IMR-90 (cell line): Measurements from ENCODE around the gene CDKN2C. TPM values are rescaled to one million over a fixed set of nuclear protein-coding genes. Genes with fewer than 3 reads are reported as not detected.

Source experiments
- ATAC-seq: fragments of 200-7000 bp; cut with Tn5 transposase; 2 replicates; pipeline ENCODE4 v1.9.1; 2020; ENCODE audit warnings: low read depth, mild to moderate bottlenecking, moderate library complexity
- BruUV-seq: library from RNA; stranded (reverse); fragments of 400-500 nt; replicated peaks from 2 replicates; lab custom pipeline; 2021; lab: Mats Ljungman, UMichigan
- CTCF ChIA-PET: fragments of 300-600 bp; formaldehyde crosslinking; extraction: SDS; loops from one replicate; lab custom pipeline; 2021; ENCODE audit warnings: antibody characterized with exemption; lab: Yijun Ruan, JAX
- POLR2A ChIA-PET: fragments of 300-600 bp; sonication (Branson Sonifier 250); formaldehyde crosslinking; loops from one replicate; lab custom pipeline; 2022; ENCODE audit warnings: antibody characterized with exemption; ENCODE audit not compliant: unreplicated experiment; lab: Charles Lee
- DNase-seq: peaks from one replicate; pipeline ENCODE4 v3.0.0; 2013
- H2AFZ ChIP-seq: replicated peaks from 2 replicates; pipeline ENCODE3; 2013; ENCODE audit warnings: low read length, mild to moderate bottlenecking; ENCODE audit not compliant: poor library complexity
- H2AK5ac ChIP-seq: 2 replicates; pipeline ENCODE4 v1.6.1; 2013; ENCODE audit warnings: low read depth, low read length, inconsistent platforms
- H2AK9ac ChIP-seq: replicated peaks from 2 replicates; pipeline ENCODE3; 2013; ENCODE audit warnings: mild to moderate bottlenecking, low read depth, low read length, moderate library complexity; ENCODE audit not compliant: poor library complexity
- H2BK120ac ChIP-seq: 2 replicates; pipeline ENCODE4 v1.6.1; 2013; ENCODE audit warnings: low read depth, low read length, inconsistent platforms
- H2BK15ac ChIP-seq: 3 replicates; pipeline ENCODE4 v1.6.1; 2013; ENCODE audit warnings: low read depth, low read length, inconsistent platforms
- H2BK20ac ChIP-seq: 2 replicates; pipeline ENCODE4 v1.6.1; 2013; ENCODE audit warnings: low read depth, mild to moderate bottlenecking, inconsistent platforms, low read length, moderate library complexity
- H2BK5ac ChIP-seq: 2 replicates; pipeline ENCODE4 v1.6.1; 2013; ENCODE audit warnings: mild to moderate bottlenecking, low read depth, low read length, inconsistent platforms; ENCODE audit not compliant: poor library complexity, severe bottlenecking
- H3K14ac ChIP-seq: replicated peaks from 2 replicates; pipeline ENCODE4 v1.6.1; 2013; ENCODE audit warnings: low read depth, low read length, inconsistent platforms
- H3K18ac ChIP-seq: 2 replicates; pipeline ENCODE4 v1.6.1; 2013; ENCODE audit warnings: low read depth, low read length, control low read depth
- H3K23ac ChIP-seq: 2 replicates; pipeline ENCODE4 v1.6.1; 2013; ENCODE audit warnings: low read depth, low read length, inconsistent platforms
- H3K27ac ChIP-seq: 2 replicates; pipeline ENCODE4 v1.5.1; 2013; ENCODE audit warnings: mild to moderate bottlenecking, control low read depth, low read length; ENCODE audit not compliant: insufficient read depth
- H3K27me3 ChIP-seq: 2 replicates; pipeline ENCODE4 v1.6.1; 2013; ENCODE audit warnings: low read length; ENCODE audit not compliant: control insufficient read depth, insufficient read depth
- H3K36me3 ChIP-seq: 2 replicates; pipeline ENCODE4 v1.6.1; 2013; ENCODE audit warnings: low read length, mixed read lengths; ENCODE audit not compliant: control insufficient read depth, insufficient read depth
- H3K4ac ChIP-seq: 2 replicates; pipeline ENCODE4 v1.6.1; 2013; ENCODE audit warnings: low read depth, low read length, inconsistent platforms
- H3K4me1 ChIP-seq: 2 replicates; pipeline ENCODE4 v1.6.1; 2013; ENCODE audit warnings: low read length, mixed read lengths; ENCODE audit not compliant: control insufficient read depth, insufficient read depth
- H3K4me2 ChIP-seq: 2 replicates; pipeline ENCODE4 v1.6.1; 2013; ENCODE audit warnings: low read depth, mild to moderate bottlenecking, control low read depth, low read length, moderate library complexity
- H3K4me3 ChIP-seq: 2 replicates; pipeline ENCODE4 v1.5.1; 2013; ENCODE audit warnings: low read depth, mild to moderate bottlenecking, control low read depth, low read length, moderate library complexity; ENCODE audit not compliant: insufficient read depth
- H3K56ac ChIP-seq: 2 replicates; pipeline ENCODE4 v1.6.1; 2013; ENCODE audit warnings: low read length, inconsistent platforms; ENCODE audit not compliant: insufficient read depth; ENCODE audit errors: extremely low read depth
- H3K79me1 ChIP-seq, 2 experiments: 2 replicates each; pipeline ENCODE4 v1.6.1; 2013; ENCODE audit warnings: low read length in 2 of 2, inconsistent platforms in 1 of 2, low read depth in 1 of 2
- H3K9ac ChIP-seq: 2 replicates; pipeline ENCODE4 v1.6.1; 2013; ENCODE audit warnings: low read depth, low read length, control low read depth
- H3K9me1 ChIP-seq: 2 replicates; pipeline ENCODE4 v1.6.1; 2013; ENCODE audit warnings: low read length, inconsistent platforms; ENCODE audit not compliant: insufficient read depth
- H3K9me3 ChIP-seq: 2 replicates; pipeline ENCODE4 v1.6.1; 2013; ENCODE audit warnings: low read length; ENCODE audit not compliant: control insufficient read depth, insufficient read depth
- H4K20me1 ChIP-seq: 2 replicates; pipeline ENCODE4 v1.6.1; 2013; ENCODE audit warnings: low read length, inconsistent platforms; ENCODE audit not compliant: insufficient read depth
- H4K5ac ChIP-seq: 2 replicates; pipeline ENCODE4 v1.6.1; 2013; ENCODE audit warnings: mild to moderate bottlenecking, low read depth, low read length, control low read depth
- H4K8ac ChIP-seq, 2 experiments: 2 replicates each; pipeline ENCODE4 v1.6.1; 2013; ENCODE audit warnings: low read depth in 2 of 2, low read length in 2 of 2, control low read depth in 1 of 2, inconsistent platforms in 1 of 2
- H4K91ac ChIP-seq: 2 replicates; pipeline ENCODE4 v1.6.1; 2013; ENCODE audit warnings: low read depth, low read length, inconsistent platforms; ENCODE audit not compliant: insufficient read depth
- CHD1 ChIP-seq: IDR thresholded peaks from 2 replicates; pipeline ENCODE4 v1.6.1; 2012; ENCODE audit warnings: low read depth, low read length, improper control_type of control experiment
- ELK1 ChIP-seq: fragments of 150-350 bp; IDR thresholded peaks from 2 replicates; pipeline ENCODE4 v1.6.1; 2016; ENCODE audit warnings: low read depth, mild to moderate bottlenecking, low read length, moderate library complexity, borderline replicate concordance
- POLR2A ChIP-seq: IDR thresholded peaks from 2 replicates; pipeline ENCODE4 v1.6.1; 2012; ENCODE audit warnings: mild to moderate bottlenecking, low read depth, low read length
- RAD21 ChIP-seq: IDR thresholded peaks from 2 replicates; pipeline ENCODE4 v1.6.1; 2012; ENCODE audit warnings: low read length, improper control_type of control experiment
- RCOR1 ChIP-seq: IDR thresholded peaks from 2 replicates; pipeline ENCODE4 v1.6.1; 2012; ENCODE audit warnings: mild to moderate bottlenecking, low read length, improper control_type of control experiment; ENCODE audit not compliant: insufficient replicate concordance
- RFX5 ChIP-seq: IDR thresholded peaks from 2 replicates; pipeline ENCODE4 v1.8.0; 2012; ENCODE audit warnings: low read depth, mild to moderate bottlenecking, low read length, moderate library complexity
- dilution Hi-C: fragments of 300-500 bp; cut with HindIII; formaldehyde crosslinking; loops from one replicate; pipeline ENCODE4 v1.14.3; 2018; ENCODE audit warnings: low sequenced_read_pairs; ENCODE audit not compliant: unreplicated experiment
- in situ Hi-C: fragments of 300-500 bp; cut with MboI; formaldehyde crosslinking; loops from 3 replicates; pipeline ENCODE4 v1.14.3; 2019; ENCODE audit warnings: low sequenced_read_pairs, inconsistent platforms, mixed read lengths
- intact Hi-C: fragments of 100-400 bp; cut with micrococcal nuclease; formaldehyde crosslinking; loops from 2 replicates; pipeline ENCODE4 v1.10.0; 2022
- polyA plus RNA-seq, 3 experiments: library from polyadenylated mRNA; depleted of rRNA; stranded (reverse); fragments of >200 nt; gene quantifications; 2 replicates each; pipeline ENCODE4 v1.2.3, GENCODE V29; 2012; ENCODE audit warnings: low replicate concordance in 1 of 3
- total RNA-seq: library from RNA; depleted of rRNA; stranded (reverse); fragments of >200 nt; gene quantifications from 2 replicates; pipeline ENCODE4 v1.2.3, GENCODE V29; 2012; rRNA removed

Gene CDKN2C
- total and polyA plus RNA-seq, 2 of the 4 experiments (the other 2 are of a cell fraction): 14.3 to 15.5 TPM

GRCh38 chr1:51019811-51020210 lies 49.8 kb downstream of the CDKN2C start:
- Histone ChIP-seq H3K27me3 (no peaks in the 10 kb centered on the region), H3K23ac (no peak overlapping the region), H3K36me3 (no peaks in the 10 kb centered on the region), H3K18ac (no peak overlapping the region), H3K56ac (no peak overlapping the region), H2AFZ (no peak overlapping the region), H2BK5ac (no peak overlapping the region), H3K9me3 (no peaks in the 10 kb centered on the region), H2BK120ac (no peak overlapping the region), H2BK15ac (no peak overlapping the region), H4K91ac (no peak overlapping the region), H4K20me1 (no peaks in the 10 kb centered on the region), H3K14ac (no peak overlapping the region), H3K79me1 (no peaks in the 10 kb centered on the region), H4K8ac (no peak overlapping the region), H2AK5ac (no peak overlapping the region), H3K4ac (no peak overlapping the region), H3K4me1 (no peaks in the 10 kb centered on the region), H3K4me3 (no peak overlapping the region), H3K9ac (no peak overlapping the region), H4K5ac (no peak overlapping the region), H2AK9ac (no peak overlapping the region), H3K4me2 (no peak overlapping the region), H2BK20ac (no peak overlapping the region), H3K27ac (no peak overlapping the region), H3K9me1 (no peaks in the 10 kb centered on the region)
- no TSS peak for BruUV-seq
- dilution Hi-C loops (no loop called here), intact Hi-C loops (loop anchor here (5.0 kb wide), 1 partner anchor 32 kb away; no protein-coding TSS in a partner anchor), in situ Hi-C loops (no loop called here)
- ChIA-PET POLR2A (no interaction called here), CTCF (interaction anchor here (0.7 kb wide), 1 partner anchor 126 kb away, joined by 4 read pairs; no protein-coding TSS in a partner anchor)
- TF ChIP-seq ELK1 (no peak), CHD1 (no peak), RAD21 (no peak), RFX5 (no peak), RCOR1 (no peak), POLR2A (no peak)
- DNase-seq (no peak), ATAC-seq (no peak)

Other genes starting within 250 kb of the CDKN2C start
- 72.9 and 78.0 TPM in 2 replicates for gene FAF1, start 10.0 kb upstream of the CDKN2C start, total RNA-seq
- 15.4 and 18.8 TPM in 2 replicates for gene FAF1, start 10.0 kb upstream of the CDKN2C start, polyA plus RNA-seq (2012; rRNA removed)
- gene C1orf185, start 132.0 kb downstream of the CDKN2C start, total RNA-seq: not detected in 2 replicates
- not detected in 2 replicates for gene C1orf185, start 132.0 kb downstream of the CDKN2C start, polyA plus RNA-seq (2012; rRNA removed)